ENCODE data around the gene ACBD6.

The ACBD6 gene

DNA sequence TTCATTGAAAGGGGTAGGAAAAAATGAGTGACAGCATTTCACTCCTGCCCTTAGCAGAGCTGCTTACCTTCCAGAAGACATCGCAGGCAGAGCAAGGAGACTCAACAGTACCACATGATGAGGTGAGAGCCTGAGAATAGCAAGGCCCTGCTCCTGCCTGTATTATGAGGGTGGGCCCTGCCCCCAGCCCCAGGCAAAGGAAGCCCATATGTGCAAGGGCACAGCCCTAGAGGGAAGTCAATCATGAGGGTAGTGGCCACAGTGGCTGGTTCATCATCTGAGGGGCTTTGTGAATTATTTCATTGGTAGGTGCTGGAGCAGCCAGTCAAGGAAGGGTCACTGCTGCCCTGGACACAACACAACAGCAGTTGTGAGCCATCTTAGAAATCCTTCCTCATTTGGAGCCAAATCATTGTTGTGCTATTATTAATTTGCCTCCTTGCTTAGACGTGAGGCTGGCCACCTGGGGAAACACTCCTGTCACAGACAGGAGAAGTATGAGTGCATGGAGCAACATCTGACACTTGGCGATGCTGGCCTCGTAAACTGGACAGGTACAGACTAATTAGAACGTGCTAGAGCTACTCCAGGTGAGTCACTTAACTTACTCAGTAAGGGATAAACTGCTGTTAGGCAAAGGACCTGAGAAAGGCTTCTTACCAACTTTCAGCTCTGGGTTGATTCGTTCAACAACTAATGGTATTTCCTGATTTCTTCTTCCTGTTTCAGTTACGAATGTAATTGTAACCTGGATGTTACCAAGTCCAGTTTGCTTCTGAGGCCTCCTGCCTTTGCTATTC, 22.7 kb upstream of the ACBD6 start:
- Histone ChIP-seq H3K36me3 (ENCODE audit: control insufficient read depth, insufficient read depth, low read length) (no peaks in the 10 kb centered on the region), H3K27ac (ENCODE audit: low read depth, low read length) (no peak overlapping the region), H3K9ac (ENCODE audit: low read depth, low read length) (no peak overlapping the region), H3K4me3 (ENCODE audit: low read depth, low read length) (no peak overlapping the region), H3K9me3 (ENCODE audit: control insufficient read depth, insufficient read depth, low read length) (no peaks in the 10 kb centered on the region), H3K4me1 (ENCODE audit: control insufficient read depth, insufficient read depth, low read length) (peaks cover 20% of the 10 kb centered on the region), H3K27me3 (ENCODE audit: control insufficient read depth, insufficient read depth, low read length) (no peaks in the 10 kb centered on the region)

DNA sequence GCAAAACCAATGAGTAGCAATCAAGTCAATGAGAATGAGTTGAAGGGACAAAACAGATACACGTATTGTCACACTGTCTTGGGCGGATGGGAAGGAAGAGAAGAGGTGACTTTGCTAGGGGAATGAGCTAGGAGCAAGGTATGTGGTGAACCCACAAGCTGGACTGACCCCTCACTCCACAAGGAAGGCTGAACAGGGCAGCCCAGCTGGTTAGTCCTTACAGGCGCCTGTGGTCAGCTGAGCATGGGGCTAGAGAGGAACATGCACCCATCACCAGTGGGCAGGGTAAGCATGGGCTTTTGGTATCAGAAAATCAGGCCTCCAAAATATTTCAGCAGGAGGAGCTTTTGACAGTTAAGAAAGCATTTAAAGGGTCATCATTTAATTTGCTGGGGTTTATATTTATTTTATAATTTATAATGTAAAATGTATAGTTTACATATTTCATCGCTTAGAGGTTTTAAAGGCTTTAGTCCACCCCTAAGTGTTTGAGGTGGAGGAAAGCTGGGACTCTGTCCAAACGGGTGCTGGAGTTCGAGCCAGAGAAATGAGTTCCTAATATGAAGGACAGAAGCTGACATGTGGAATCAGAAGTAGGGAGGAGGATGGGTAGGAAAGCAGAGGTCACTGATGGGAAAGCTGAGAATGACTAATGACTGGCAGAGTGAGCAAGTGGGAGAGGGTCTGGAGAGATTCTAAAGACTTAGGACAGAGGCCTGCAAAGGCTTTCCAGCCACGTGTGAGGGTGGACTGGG, 22.0 kb upstream of the ACBD6 start:
- no peak overlapping the region for H3K27ac ChIP-seq (ENCODE audit: low read depth, low read length)
- peaks cover 20% of the 10 kb centered on the region for H3K4me1 ChIP-seq (ENCODE audit: control insufficient read depth, insufficient read depth, low read length)
- H3K27me3 ChIP-seq (ENCODE audit: control insufficient read depth, insufficient read depth, low read length), result no peaks in the 10 kb centered on the region
- no peak overlapping the region for H3K4me3 ChIP-seq (ENCODE audit: low read depth, low read length)
- no peaks in the 10 kb centered on the region for H3K9me3 ChIP-seq (ENCODE audit: control insufficient read depth, insufficient read depth, low read length)
- H3K9ac ChIP-seq (ENCODE audit: low read depth, low read length), result no peak overlapping the region
- H3K36me3 ChIP-seq (ENCODE audit: control insufficient read depth, insufficient read depth, low read length), result no peaks in the 10 kb centered on the region

- peaks cover 20% of the 10 kb centered on the region for H3K4me1 ChIP-seq (ENCODE audit: control insufficient read depth, insufficient read depth, low read length)
- H3K9me3 ChIP-seq (ENCODE audit: control insufficient read depth, insufficient read depth, low read length), result no peaks in the 10 kb centered on the region
- no peak overlapping the region for H3K9ac ChIP-seq (ENCODE audit: low read depth, low read length)
- peak overlapping the region; percentile 36 for H3K27ac ChIP-seq (ENCODE audit: low read depth, low read length)
- H3K4me3 ChIP-seq (ENCODE audit: low read depth, low read length), result no peak overlapping the region
- no peaks in the 10 kb centered on the region for H3K27me3 ChIP-seq (ENCODE audit: control insufficient read depth, insufficient read depth, low read length)
- H3K36me3 ChIP-seq (ENCODE audit: control insufficient read depth, insufficient read depth, low read length), result no peaks in the 10 kb centered on the region
These were observed 19.8 kb upstream of the ACBD6 start for GRCh38 chr1:180522213-180522515.

GRCh38 chr1:180521474-180522212, 19.3 kb upstream of the ACBD6 start:
- no peaks in the 10 kb centered on the region for H3K27me3 ChIP-seq (ENCODE audit: control insufficient read depth, insufficient read depth, low read length)
- H3K9ac ChIP-seq (ENCODE audit: low read depth, low read length), result no peak overlapping the region
- peaks cover 20% of the 10 kb centered on the region for H3K4me1 ChIP-seq (ENCODE audit: control insufficient read depth, insufficient read depth, low read length)
- no peaks in the 10 kb centered on the region for H3K9me3 ChIP-seq (ENCODE audit: control insufficient read depth, insufficient read depth, low read length)
- no peaks in the 10 kb centered on the region for H3K36me3 ChIP-seq (ENCODE audit: control insufficient read depth, insufficient read depth, low read length)
- H3K4me3 ChIP-seq (ENCODE audit: low read depth, low read length), result no peak overlapping the region
- H3K27ac ChIP-seq (ENCODE audit: low read depth, low read length), result peak overlapping the region; percentile 36

DNA sequence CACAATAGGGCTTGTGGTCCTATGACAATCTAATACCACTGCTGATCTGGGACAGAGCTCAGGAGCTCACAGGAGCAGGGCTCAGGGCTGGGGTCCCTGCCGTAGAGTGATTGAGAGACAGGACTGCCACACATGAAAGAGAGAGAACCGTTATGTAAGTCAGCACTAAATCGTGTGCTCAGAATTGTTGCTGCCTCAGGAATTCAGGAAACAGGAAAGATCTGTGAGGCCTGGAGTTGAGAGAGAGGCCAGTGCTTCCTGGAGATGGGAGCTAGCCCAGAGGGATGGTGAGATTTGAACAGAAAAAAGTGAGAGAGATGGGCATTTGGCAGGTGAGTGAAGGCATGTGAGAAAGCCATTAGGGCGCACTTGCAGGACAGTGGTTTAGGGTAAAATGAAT, 17.5 kb upstream of the ACBD6 start:
- Histone ChIP-seq H3K9ac (ENCODE audit: low read depth, low read length) (no peak overlapping the region), H3K4me1 (ENCODE audit: control insufficient read depth, insufficient read depth, low read length) (peaks cover 20% of the 10 kb centered on the region), H3K27me3 (ENCODE audit: control insufficient read depth, insufficient read depth, low read length) (no peaks in the 10 kb centered on the region), H3K9me3 (ENCODE audit: control insufficient read depth, insufficient read depth, low read length) (no peaks in the 10 kb centered on the region), H3K36me3 (ENCODE audit: control insufficient read depth, insufficient read depth, low read length) (no peaks in the 10 kb centered on the region), H3K4me3 (ENCODE audit: low read depth, low read length) (no peak overlapping the region), H3K27ac (ENCODE audit: low read depth, low read length) (no peak overlapping the region)

DNA sequence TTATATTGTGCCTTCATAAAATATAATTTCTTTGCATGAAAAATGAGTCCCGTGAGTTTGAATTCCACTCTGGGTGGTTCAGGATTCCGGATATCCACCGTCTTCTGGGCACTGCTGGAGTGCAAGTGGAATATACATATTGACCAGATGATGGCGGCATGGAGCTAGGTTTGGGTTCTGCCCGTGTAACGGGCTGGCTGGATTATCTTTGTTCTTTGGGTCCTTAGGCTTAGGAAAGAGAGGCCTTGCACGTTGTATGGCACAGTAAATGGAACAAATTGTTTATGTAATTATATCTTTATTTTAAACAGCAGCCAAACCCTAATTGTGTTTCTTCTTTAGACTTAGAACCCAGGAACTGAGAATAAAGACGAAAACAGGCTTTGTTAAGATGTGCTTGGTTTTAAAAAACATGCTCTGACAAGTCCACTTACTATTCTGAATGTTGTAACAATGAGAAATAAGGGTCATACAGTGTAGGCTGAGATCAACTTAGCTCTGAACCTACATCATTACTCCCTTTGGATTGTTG, 13.5 kb upstream of the ACBD6 start:
- Histone ChIP-seq H3K4me3 (ENCODE audit: low read depth, low read length) (no peak overlapping the region), H3K27me3 (ENCODE audit: control insufficient read depth, insufficient read depth, low read length) (no peaks in the 10 kb centered on the region), H3K4me1 (ENCODE audit: control insufficient read depth, insufficient read depth, low read length) (peaks cover 5% of the 10 kb centered on the region), H3K9me3 (ENCODE audit: control insufficient read depth, insufficient read depth, low read length) (no peaks in the 10 kb centered on the region; the same call in 1 of the 2 replicates), H3K27ac (ENCODE audit: low read depth, low read length) (no peak overlapping the region), H3K36me3 (ENCODE audit: control insufficient read depth, insufficient read depth, low read length) (no peaks in the 10 kb centered on the region), H3K9ac (ENCODE audit: low read depth, low read length) (no peak overlapping the region)

GRCh38 chr1:180515364-180515763, 13.0 kb upstream of the ACBD6 start:
- no peak overlapping the region for H3K9ac ChIP-seq (ENCODE audit: low read depth, low read length)

DNA sequence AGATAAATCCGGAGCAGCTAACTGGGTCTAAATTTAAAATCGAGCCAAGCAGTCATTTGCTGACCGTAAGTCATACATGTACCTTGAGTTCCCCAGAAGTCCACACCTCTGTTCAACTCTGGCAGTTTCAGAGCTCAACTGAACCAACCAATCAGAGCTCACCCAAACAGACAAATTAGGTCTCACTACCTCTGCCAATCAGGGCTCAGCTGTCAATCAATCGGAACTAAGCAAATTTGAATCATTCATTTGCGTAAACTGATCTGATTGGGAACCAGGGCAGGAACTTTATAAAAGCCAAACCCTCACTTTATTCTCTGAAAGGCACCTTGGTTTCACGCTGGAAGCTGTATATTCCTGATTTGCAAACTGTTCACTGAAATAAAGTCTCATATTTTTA, 11.2 kb upstream of the ACBD6 start:
- H3K36me3 ChIP-seq (ENCODE audit: control insufficient read depth, insufficient read depth, low read length), result no peaks in the 10 kb centered on the region
- H3K4me3 ChIP-seq (ENCODE audit: low read depth, low read length), result no peak overlapping the region
- no peak overlapping the region for H3K9ac ChIP-seq (ENCODE audit: low read depth, low read length)
- H3K9me3 ChIP-seq (ENCODE audit: control insufficient read depth, insufficient read depth, low read length), result peaks cover 7% of the 10 kb centered on the region; the same call in 1 of the 2 replicates
- no peak overlapping the region for H3K27ac ChIP-seq (ENCODE audit: low read depth, low read length)
- H3K4me1 ChIP-seq (ENCODE audit: control insufficient read depth, insufficient read depth, low read length), result peaks cover 5% of the 10 kb centered on the region
- H3K27me3 ChIP-seq (ENCODE audit: control insufficient read depth, insufficient read depth, low read length), result no peaks in the 10 kb centered on the region

More at GRCh38 chr1:180515364-180515763, 13.0 kb upstream of the ACBD6 start:
- Histone ChIP-seq H3K27me3 (ENCODE audit: control insufficient read depth, insufficient read depth, low read length) (no peaks in the 10 kb centered on the region), H3K9me3 (ENCODE audit: control insufficient read depth, insufficient read depth, low read length) (no peaks in the 10 kb centered on the region; the same call in 1 of the 2 replicates), H3K27ac (ENCODE audit: low read depth, low read length) (no peak overlapping the region), H3K4me1 (ENCODE audit: control insufficient read depth, insufficient read depth, low read length) (peaks cover 5% of the 10 kb centered on the region), H3K36me3 (ENCODE audit: control insufficient read depth, insufficient read depth, low read length) (no peaks in the 10 kb centered on the region), H3K4me3 (ENCODE audit: low read depth, low read length) (no peak overlapping the region)

DNA sequence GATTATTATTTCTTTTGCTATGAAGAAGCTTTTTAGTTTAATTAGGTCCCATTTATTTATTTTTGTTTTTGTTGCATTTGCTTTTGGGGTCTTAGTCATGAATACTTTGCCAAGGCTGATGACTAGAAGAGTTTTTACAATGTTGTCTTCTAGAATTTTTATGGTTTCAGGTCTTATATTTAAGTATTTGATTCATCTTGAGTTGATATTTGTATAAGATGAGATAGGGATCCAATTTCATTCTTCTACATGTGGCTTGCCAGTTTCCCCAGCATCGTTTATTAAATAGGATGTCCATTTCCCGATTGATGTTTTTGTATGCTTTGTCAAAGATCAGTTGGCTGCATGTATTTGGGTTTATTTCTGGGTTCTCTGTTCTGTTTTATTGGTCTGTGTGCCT, 8.5 kb upstream of the ACBD6 start:
- H3K4me3 ChIP-seq (ENCODE audit: low read depth, low read length), result no peak overlapping the region
- no peaks in the 10 kb centered on the region for H3K27me3 ChIP-seq (ENCODE audit: control insufficient read depth, insufficient read depth, low read length)
- no peak overlapping the region for H3K27ac ChIP-seq (ENCODE audit: low read depth, low read length)
- no peaks in the 10 kb centered on the region for H3K36me3 ChIP-seq (ENCODE audit: control insufficient read depth, insufficient read depth, low read length)
- peaks cover 13% of the 10 kb centered on the region for H3K9me3 ChIP-seq (ENCODE audit: control insufficient read depth, insufficient read depth, low read length)
- no peak overlapping the region for H3K9ac ChIP-seq (ENCODE audit: low read depth, low read length)
- peaks cover under 1% of the 10 kb centered on the region for H3K4me1 ChIP-seq (ENCODE audit: control insufficient read depth, insufficient read depth, low read length)

- H3K9ac ChIP-seq (ENCODE audit: low read depth, low read length), result no peak overlapping the region
- no peaks in the 10 kb centered on the region for H3K36me3 ChIP-seq (ENCODE audit: control insufficient read depth, insufficient read depth, low read length)
- H3K4me3 ChIP-seq (ENCODE audit: low read depth, low read length), result no peak overlapping the region
- no peak overlapping the region for H3K27ac ChIP-seq (ENCODE audit: low read depth, low read length)
- peaks cover 13% of the 10 kb centered on the region for H3K9me3 ChIP-seq (ENCODE audit: control insufficient read depth, insufficient read depth, low read length)
- H3K4me1 ChIP-seq (ENCODE audit: control insufficient read depth, insufficient read depth, low read length), result no peaks in the 10 kb centered on the region; the same call in 1 of the 2 replicates
- no peaks in the 10 kb centered on the region for H3K27me3 ChIP-seq (ENCODE audit: control insufficient read depth, insufficient read depth, low read length)
These were observed 6.3 kb upstream of the ACBD6 start for GRCh38 chr1:180508725-180509097.

Measured in HUES48 (cell line).